ENCODE results near the gene CES4A. TPM values are rescaled to one million over a fixed set of nuclear protein-coding genes. Genes with fewer than 3 reads are reported as not detected.

The CES4A gene
- total RNA-seq, 1 experiment from 2014 or later: 1.9 TPM

DNA sequence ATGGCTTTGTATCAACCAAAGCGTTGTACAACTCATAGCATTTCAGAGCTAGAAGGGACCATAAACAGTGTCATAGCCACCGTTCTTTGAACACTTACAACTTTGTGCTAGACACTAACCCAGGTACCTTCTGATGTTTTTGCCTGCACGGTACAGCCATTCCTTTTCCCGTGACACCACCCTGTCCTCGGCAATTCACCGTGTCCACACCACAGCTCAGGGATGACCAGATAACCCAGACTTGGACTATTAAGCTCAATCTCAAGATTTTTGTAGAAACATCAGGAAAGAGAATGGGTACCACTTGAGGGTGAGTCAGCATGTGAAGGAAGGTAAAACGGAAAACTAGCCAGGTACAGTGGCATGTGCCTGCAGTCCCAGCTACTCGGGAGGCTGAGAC lies 30.8 kb downstream of the CES4A start:
- no peak overlapping the region for H3K4me3 Mint-ChIP-seq

More for the DNA sequence above, 30.8 kb downstream of the CES4A start:
- no peaks in the 10 kb centered on the region for H3K4me1 ChIP-seq (ENCODE audit: insufficient read depth, low read length)
- no peak overlapping the region for H2BK5ac ChIP-seq (ENCODE audit: insufficient read length, low read length)
- H2BK15ac ChIP-seq (ENCODE audit: low read depth, low read length): no peak overlapping the region
- no peaks in the 10 kb centered on the region for H4K20me1 ChIP-seq (ENCODE audit: control insufficient read depth, insufficient read depth, insufficient read length)
- H4K5ac ChIP-seq (ENCODE audit: insufficient read length, low read depth, low read length): no peak overlapping the region
- no peak overlapping the region for H3K56ac ChIP-seq (ENCODE audit: insufficient read length, low read depth, low read length)
- no peak overlapping the region for H2AFZ ChIP-seq (ENCODE audit: low read length)
- no peak overlapping the region for H3K4ac ChIP-seq (ENCODE audit: low read depth, low read length)
- no peak overlapping the region for H4K8ac ChIP-seq (replicated peaks; ENCODE audit: insufficient read length, low read depth, low read length)
- Mint-ChIP-seq H3K27ac (no peak overlapping the region), H3K4me1 (peaks cover 4 to 10% of the 10 kb centered on the region in 2 experiments; a peak in 2 of 4 replicates), H3K27me3 (ENCODE audit: low read depth) (peaks cover 27% of the 10 kb centered on the region), H3K9me3 (no peaks in the 10 kb centered on the region), H3K36me3 (ENCODE audit: insufficient read depth in 1 of 3, low read depth in 3 of 3) (no peaks in the 10 kb centered on the region)
- no peaks in the 10 kb centered on the region for H3K23me2 ChIP-seq (ENCODE audit: insufficient read length, low read depth, low read length, poor library complexity, severe bottlenecking)
- H3K14ac ChIP-seq (ENCODE audit: insufficient read depth, low read length): no peak overlapping the region
- no peak overlapping the region for H2BK12ac ChIP-seq (ENCODE audit: insufficient read length, low read depth, low read length)
- no peak overlapping the region for H3K4me2 ChIP-seq (ENCODE audit: insufficient read depth, insufficient read length, low read length)
- no peak overlapping the region for H3K23ac ChIP-seq (ENCODE audit: insufficient read length, low read depth, low read length)
- no peaks in the 10 kb centered on the region for H3K79me2 ChIP-seq (ENCODE audit: insufficient read depth, low read length)
- no peak overlapping the region for H4K91ac ChIP-seq (ENCODE audit: insufficient read length, low read depth, low read length)
- no peaks in the 10 kb centered on the region for H3K79me1 ChIP-seq (ENCODE audit: insufficient read depth, low read depth, low read length, poor library complexity, severe bottlenecking)
- TF ChIP-seq, protein P1, sequence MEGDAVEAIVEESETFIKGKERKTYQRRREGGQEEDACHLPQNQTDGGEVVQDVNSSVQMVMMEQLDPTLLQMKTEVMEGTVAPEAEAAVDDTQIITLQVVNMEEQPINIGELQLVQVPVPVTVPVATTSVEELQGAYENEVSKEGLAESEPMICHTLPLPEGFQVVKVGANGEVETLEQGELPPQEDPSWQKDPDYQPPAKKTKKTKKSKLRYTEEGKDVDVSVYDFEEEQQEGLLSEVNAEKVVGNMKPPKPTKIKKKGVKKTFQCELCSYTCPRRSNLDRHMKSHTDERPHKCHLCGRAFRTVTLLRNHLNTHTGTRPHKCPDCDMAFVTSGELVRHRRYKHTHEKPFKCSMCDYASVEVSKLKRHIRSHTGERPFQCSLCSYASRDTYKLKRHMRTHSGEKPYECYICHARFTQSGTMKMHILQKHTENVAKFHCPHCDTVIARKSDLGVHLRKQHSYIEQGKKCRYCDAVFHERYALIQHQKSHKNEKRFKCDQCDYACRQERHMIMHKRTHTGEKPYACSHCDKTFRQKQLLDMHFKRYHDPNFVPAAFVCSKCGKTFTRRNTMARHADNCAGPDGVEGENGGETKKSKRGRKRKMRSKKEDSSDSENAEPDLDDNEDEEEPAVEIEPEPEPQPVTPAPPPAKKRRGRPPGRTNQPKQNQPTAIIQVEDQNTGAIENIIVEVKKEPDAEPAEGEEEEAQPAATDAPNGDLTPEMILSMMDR (conservative IDR thresholded peaks at IDR 0.05): no peak
- no peaks in the 10 kb centered on the region for H3K9me3 ChIP-seq (ENCODE audit: control insufficient read depth, low read depth, low read length)
- DNase-seq: no peak
- WGBS (ENCODE audit: extremely low coverage, insufficient read length, low lambda C conversion rate): no CpG with 5 or more reads among the region's 8 CpGs
- H2BK20ac ChIP-seq (ENCODE audit: low read depth, low read length, poor library complexity, severe bottlenecking): no peak overlapping the region
- no peak overlapping the region for H2AK5ac ChIP-seq (ENCODE audit: insufficient read length, low read length)
- H3K18ac ChIP-seq (ENCODE audit: insufficient read length, low read depth, low read length): no peak overlapping the region
- no peak overlapping the region for H3K9ac ChIP-seq (ENCODE audit: extremely low read depth, insufficient read length, low read length)
- H3K27ac ChIP-seq (ENCODE audit: insufficient read length, low read depth, low read length): no peak overlapping the region
- no peak overlapping the region for H3T11ph ChIP-seq (ENCODE audit: low read length)
- H3K27me3 ChIP-seq (ENCODE audit: insufficient read depth, low read length): peaks cover 11% of the 10 kb centered on the region; the same call in 1 of the 2 replicates
- H2BK120ac ChIP-seq (ENCODE audit: low read depth, low read length, poor library complexity, severe bottlenecking): no peak overlapping the region

Measured in H9 (cell line).